ENCODE data around the gene RAD51B. TPM values are rescaled to one million over a fixed set of nuclear protein-coding genes. Genes with fewer than 3 reads are reported as not detected.
A peak's percentile ranks its signal among the peaks of the same experiment; 100 is the strongest.

The RAD51B gene
- total RNA-seq, 1 donor from 2014 or later = 38.6 TPM

GRCh38 chr14:68627868-68628604 lies 808.5 kb downstream of the RAD51B start:
- Histone ChIP-seq H3K27ac (ENCODE audit: low read depth, low read length) (no peak overlapping the region), H3K9ac (ENCODE audit: low read depth in 1 of 3, low read length in 3 of 3) (no peak overlapping the region), H3K4me1 (ENCODE audit: control insufficient read depth in 3 of 3, insufficient read depth in 3 of 3, low read length in 3 of 3) (peaks cover 21 to 34% (median 32%) of the 10 kb centered on the region in 3 donors), H3K9me3 (ENCODE audit: control insufficient read depth in 3 of 3, low read length in 3 of 3) (no peaks in the 10 kb centered on the region), H3K27me3 (ENCODE audit: control insufficient read depth in 3 of 3, insufficient read depth in 3 of 3, low read length in 3 of 3) (no peaks in the 10 kb centered on the region), H3K36me3 (ENCODE audit: control insufficient read depth in 3 of 3, insufficient read depth in 3 of 3, low read length in 3 of 3) (no peaks in the 10 kb centered on the region), H3K4me3 (ENCODE audit: low read length in 3 of 3) (no peak overlapping the region)

GRCh38 chr14:68628605-68629310 lies 809.2 kb downstream of the RAD51B start:
- no peak overlapping the region for H3K9ac ChIP-seq (ENCODE audit: low read depth in 1 of 3, low read length in 3 of 3)
- H3K9me3 ChIP-seq (ENCODE audit: control insufficient read depth in 3 of 3, low read length in 3 of 3) = no peaks in the 10 kb centered on the region
- peaks cover 28 to 39% (median 39%) of the 10 kb centered on the region in 3 donors for H3K4me1 ChIP-seq (ENCODE audit: control insufficient read depth in 3 of 3, insufficient read depth in 3 of 3, low read length in 3 of 3)
- H3K27ac ChIP-seq (ENCODE audit: low read depth, low read length) = no peak overlapping the region
- no peak overlapping the region for H3K4me3 ChIP-seq (ENCODE audit: low read length in 3 of 3)
- H3K27me3 ChIP-seq (ENCODE audit: control insufficient read depth in 3 of 3, insufficient read depth in 3 of 3, low read length in 3 of 3) = no peaks in the 10 kb centered on the region
- no peaks in the 10 kb centered on the region for H3K36me3 ChIP-seq (ENCODE audit: control insufficient read depth in 3 of 3, insufficient read depth in 3 of 3, low read length in 3 of 3)

- Histone ChIP-seq H3K4me3 (ENCODE audit: low read length in 3 of 3) (no peak overlapping the region), H3K4me1 (ENCODE audit: control insufficient read depth in 3 of 3, insufficient read depth in 3 of 3, low read length in 3 of 3) (peaks cover 30 to 49% (median 42%) of the 10 kb centered on the region in 3 donors), H3K27me3 (ENCODE audit: control insufficient read depth in 3 of 3, insufficient read depth in 3 of 3, low read length in 3 of 3) (no peaks in the 10 kb centered on the region), H3K27ac (ENCODE audit: low read depth, low read length) (no peak overlapping the region), H3K9me3 (ENCODE audit: control insufficient read depth in 3 of 3, low read length in 3 of 3) (no peaks in the 10 kb centered on the region), H3K9ac (ENCODE audit: low read depth in 1 of 3, low read length in 3 of 3) (no peak overlapping the region), H3K36me3 (ENCODE audit: control insufficient read depth in 3 of 3, insufficient read depth in 3 of 3, low read length in 3 of 3) (no peaks in the 10 kb centered on the region)
Observed at GRCh38 chr14:68630081-68630571, 810.5 kb downstream of the RAD51B start.

- Histone ChIP-seq H3K9me3 (ENCODE audit: control insufficient read depth in 3 of 3, low read length in 3 of 3) (no peaks in the 10 kb centered on the region), H3K36me3 (ENCODE audit: control insufficient read depth in 3 of 3, insufficient read depth in 3 of 3, low read length in 3 of 3) (no peaks in the 10 kb centered on the region), H3K27me3 (ENCODE audit: control insufficient read depth in 3 of 3, insufficient read depth in 3 of 3, low read length in 3 of 3) (no peaks in the 10 kb centered on the region), H3K9ac (ENCODE audit: low read depth in 1 of 3, low read length in 3 of 3) (no peak overlapping the region), H3K4me3 (ENCODE audit: low read length in 3 of 3) (no peak overlapping the region), H3K4me1 (ENCODE audit: control insufficient read depth in 3 of 3, insufficient read depth in 3 of 3, low read length in 3 of 3) (peaks cover 29 to 47% (median 41%) of the 10 kb centered on the region in 3 donors), H3K27ac (ENCODE audit: low read depth, low read length) (peak overlapping the region; percentile 9)
Observed at GRCh38 chr14:68630611-68631393, 811.2 kb downstream of the RAD51B start.

GRCh38 chr14:68631394-68632053 lies 811.9 kb downstream of the RAD51B start:
- H3K36me3 ChIP-seq (ENCODE audit: control insufficient read depth in 3 of 3, insufficient read depth in 3 of 3, low read length in 3 of 3) = no peaks in the 10 kb centered on the region
- H3K27me3 ChIP-seq (ENCODE audit: control insufficient read depth in 3 of 3, insufficient read depth in 3 of 3, low read length in 3 of 3) = no peaks in the 10 kb centered on the region
- H3K9ac ChIP-seq (ENCODE audit: low read depth in 1 of 3, low read length in 3 of 3) = no peak overlapping the region
- H3K4me1 ChIP-seq (ENCODE audit: control insufficient read depth in 3 of 3, insufficient read depth in 3 of 3, low read length in 3 of 3) = peaks cover 22 to 40% (median 34%) of the 10 kb centered on the region in 3 donors
- H3K9me3 ChIP-seq (ENCODE audit: control insufficient read depth in 3 of 3, low read length in 3 of 3) = no peaks in the 10 kb centered on the region
- H3K4me3 ChIP-seq (ENCODE audit: low read length in 3 of 3) = peak overlapping the region in 1 of 3 donors; percentile 2
- peak overlapping the region; percentile 9 for H3K27ac ChIP-seq (ENCODE audit: low read depth, low read length)

- no peaks in the 10 kb centered on the region for H3K27me3 ChIP-seq (ENCODE audit: control insufficient read depth in 3 of 3, insufficient read depth in 3 of 3, low read length in 3 of 3)
- H3K9me3 ChIP-seq (ENCODE audit: control insufficient read depth in 3 of 3, low read length in 3 of 3) = no peaks in the 10 kb centered on the region
- H3K4me1 ChIP-seq (ENCODE audit: control insufficient read depth in 3 of 3, insufficient read depth in 3 of 3, low read length in 3 of 3) = peaks cover 17 to 38% (median 26%) of the 10 kb centered on the region in 3 donors
- H3K4me3 ChIP-seq (ENCODE audit: low read length in 3 of 3) = no peak overlapping the region
- no peak overlapping the region for H3K27ac ChIP-seq (ENCODE audit: low read depth, low read length)
- H3K9ac ChIP-seq (ENCODE audit: low read depth in 1 of 3, low read length in 3 of 3) = no peak overlapping the region
- H3K36me3 ChIP-seq (ENCODE audit: control insufficient read depth in 3 of 3, insufficient read depth in 3 of 3, low read length in 3 of 3) = no peaks in the 10 kb centered on the region
Observed at GRCh38 chr14:68632054-68632895, 812.7 kb downstream of the RAD51B start.

GRCh38 chr14:68633131-68633991 lies 813.8 kb downstream of the RAD51B start:
- Histone ChIP-seq H3K9me3 (ENCODE audit: control insufficient read depth in 3 of 3, low read length in 3 of 3) (no peaks in the 10 kb centered on the region), H3K4me3 (ENCODE audit: low read length in 3 of 3) (peak overlapping the region in 2 of 3 donors; percentile 9 to 18), H3K36me3 (ENCODE audit: control insufficient read depth in 3 of 3, insufficient read depth in 3 of 3, low read length in 3 of 3) (no peaks in the 10 kb centered on the region), H3K27me3 (ENCODE audit: control insufficient read depth in 3 of 3, insufficient read depth in 3 of 3, low read length in 3 of 3) (no peaks in the 10 kb centered on the region), H3K4me1 (ENCODE audit: control insufficient read depth in 3 of 3, insufficient read depth in 3 of 3, low read length in 3 of 3) (peaks cover 28 to 46% (median 35%) of the 10 kb centered on the region in 3 donors), H3K9ac (ENCODE audit: low read depth in 1 of 3, low read length in 3 of 3) (no peak overlapping the region), H3K27ac (ENCODE audit: low read depth, low read length) (peak overlapping the region; percentile 51)

GRCh38 chr14:68634332-68634731 lies 814.8 kb downstream of the RAD51B start:
- Histone ChIP-seq H3K9me3 (ENCODE audit: control insufficient read depth in 3 of 3, low read length in 3 of 3) (no peaks in the 10 kb centered on the region), H3K36me3 (ENCODE audit: control insufficient read depth in 3 of 3, insufficient read depth in 3 of 3, low read length in 3 of 3) (no peaks in the 10 kb centered on the region), H3K4me1 (ENCODE audit: control insufficient read depth in 3 of 3, insufficient read depth in 3 of 3, low read length in 3 of 3) (peaks cover 38 to 55% (median 45%) of the 10 kb centered on the region in 3 donors), H3K4me3 (ENCODE audit: low read length in 3 of 3) (no peak overlapping the region), H3K27me3 (ENCODE audit: control insufficient read depth in 3 of 3, insufficient read depth in 3 of 3, low read length in 3 of 3) (no peaks in the 10 kb centered on the region), H3K9ac (ENCODE audit: low read depth in 1 of 3, low read length in 3 of 3) (no peak overlapping the region), H3K27ac (ENCODE audit: low read depth, low read length) (no peak overlapping the region)
